Measurements from ENCODE around the gene VPS13D. TPM values are rescaled to one million over a fixed set of nuclear protein-coding genes. Genes with fewer than 3 reads are reported as not detected.

Gene VPS13D
- total RNA-seq, 1 donor: 52.4 TPM

DNA sequence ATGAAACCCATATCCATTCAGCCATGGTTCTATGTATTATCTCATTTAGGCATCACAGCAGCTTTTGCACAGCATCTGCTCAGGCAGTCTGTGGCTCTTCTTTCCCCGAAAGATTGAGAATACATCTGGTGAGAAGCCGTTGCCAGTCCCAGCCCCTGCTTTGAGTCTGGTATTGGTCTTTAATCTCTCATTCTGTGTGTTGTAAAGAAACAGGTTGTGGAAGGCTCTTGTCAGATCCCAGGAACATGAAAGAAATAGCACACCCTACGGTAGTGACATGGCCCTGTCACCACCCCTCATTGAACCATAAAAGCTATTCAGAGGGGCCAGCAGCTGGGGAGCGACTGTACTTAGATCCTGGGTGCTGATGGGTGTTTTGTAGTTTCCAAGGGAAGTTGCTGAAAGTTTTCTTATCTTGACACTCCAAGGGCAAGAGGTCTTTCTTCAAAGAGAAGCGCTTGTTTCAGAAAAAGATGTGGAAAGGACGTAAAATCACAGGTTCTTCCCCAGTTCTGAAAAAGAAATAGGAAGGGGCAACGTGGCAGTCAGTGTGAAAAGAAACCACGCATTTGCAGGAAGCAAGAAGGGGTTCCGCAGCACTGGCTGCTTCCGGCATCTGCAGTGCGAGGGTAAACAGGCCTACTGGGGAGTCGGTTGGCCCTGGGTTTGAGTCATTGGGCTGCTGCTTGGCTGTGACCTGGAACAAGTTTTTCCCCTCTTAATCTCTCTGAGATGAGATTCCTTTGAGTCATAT, 243.1 kb downstream of the VPS13D start:
- no peaks in the 10 kb centered on the region for H3K27me3 ChIP-seq (ENCODE audit: insufficient read depth, low read length)
- H3K4me3 ChIP-seq (ENCODE audit: low read length): no peak overlapping the region
- H3K4me1 ChIP-seq (ENCODE audit: insufficient read depth, low read length): peaks cover 54% of the 10 kb centered on the region
- H3K9me3 ChIP-seq (ENCODE audit: low read depth, low read length): no peaks in the 10 kb centered on the region

DNA sequence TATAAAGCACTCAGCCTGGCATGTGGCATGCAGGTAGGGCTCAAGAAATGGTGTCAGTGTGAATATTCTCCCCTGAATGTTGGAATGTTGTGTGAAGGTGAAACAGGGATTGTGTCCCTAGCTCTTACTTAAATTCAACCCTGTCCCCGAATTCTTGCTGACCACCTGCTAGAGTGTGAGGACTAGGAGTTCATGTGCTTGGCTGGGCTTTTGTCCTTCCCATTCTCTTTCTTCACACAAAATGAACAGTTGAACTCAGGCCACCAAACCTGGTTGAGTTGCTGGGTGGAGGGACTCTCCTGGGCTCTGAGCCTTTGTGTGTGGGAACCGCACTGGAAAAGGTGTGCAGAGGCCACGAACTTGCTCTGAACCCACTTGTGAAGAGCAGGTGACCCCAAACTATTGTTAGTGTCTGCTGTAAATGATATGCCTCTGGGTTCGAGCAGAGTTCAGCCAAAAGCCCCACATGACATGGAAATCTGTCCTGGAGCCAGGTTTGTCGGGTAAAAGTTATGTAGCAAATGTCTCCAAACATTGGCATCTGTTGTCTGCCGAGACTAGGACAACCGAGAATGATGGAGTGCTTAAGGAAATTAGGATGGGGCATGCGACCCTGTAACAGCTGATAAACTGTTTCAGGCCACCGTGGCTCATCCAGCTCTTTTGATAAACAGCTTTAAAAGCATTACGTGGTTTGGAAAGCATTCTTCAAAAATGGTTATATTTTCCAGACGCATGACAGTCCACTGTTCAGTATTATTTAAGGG, 243.9 kb downstream of the VPS13D start:
- Histone ChIP-seq H3K4me3 (ENCODE audit: low read length) (no peak overlapping the region), H3K4me1 (ENCODE audit: insufficient read depth, low read length) (peaks cover 62% of the 10 kb centered on the region), H3K9me3 (ENCODE audit: low read depth, low read length) (no peaks in the 10 kb centered on the region), H3K27me3 (ENCODE audit: insufficient read depth, low read length) (no peaks in the 10 kb centered on the region)

DNA sequence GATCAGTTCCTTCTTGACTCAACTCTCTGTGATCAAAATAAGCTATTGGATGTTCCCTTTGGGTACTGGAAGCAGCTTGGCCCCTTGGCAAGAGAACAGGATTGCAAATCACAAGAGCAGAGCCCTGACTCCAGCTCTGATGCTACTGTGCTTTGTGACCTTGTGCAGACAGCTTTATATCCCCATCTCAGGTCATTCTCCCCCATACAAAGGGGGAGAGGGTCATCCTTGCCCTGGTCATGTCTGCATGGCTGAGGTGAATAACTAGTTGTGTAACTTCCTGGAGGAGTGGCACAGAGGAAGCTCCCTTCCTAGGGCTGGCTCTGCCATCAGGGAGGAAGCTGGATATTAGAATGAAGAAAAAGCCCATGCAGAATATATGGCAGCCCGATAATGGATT, 245.3 kb downstream of the VPS13D start:
- Histone ChIP-seq H3K4me3 (ENCODE audit: low read length) (no peak overlapping the region), H3K27me3 (ENCODE audit: insufficient read depth, low read length) (no peaks in the 10 kb centered on the region), H3K4me1 (ENCODE audit: insufficient read depth, low read length) (peaks cover 75% of the 10 kb centered on the region), H3K9me3 (ENCODE audit: low read depth, low read length) (no peaks in the 10 kb centered on the region)

DNA sequence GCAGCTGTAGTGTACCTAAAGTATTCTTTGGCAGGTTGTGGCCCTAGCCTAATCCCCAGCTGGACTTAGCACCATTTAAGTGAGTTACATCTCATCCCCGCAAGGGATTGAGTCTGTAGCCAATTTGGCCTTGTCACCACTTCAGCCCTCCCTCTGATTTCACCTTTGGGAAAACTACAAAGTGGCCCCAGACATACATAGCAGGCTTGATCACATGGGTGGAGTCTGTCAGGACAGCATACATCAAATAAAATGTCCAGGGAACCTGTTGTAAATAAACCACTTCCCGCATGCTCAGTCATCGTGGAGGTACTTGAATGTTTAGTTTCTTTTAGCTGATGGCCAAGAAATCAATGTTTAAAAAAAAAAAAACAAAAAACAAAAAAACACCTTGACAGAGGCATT, 245.7 kb downstream of the VPS13D start:
- Histone ChIP-seq H3K9me3 (ENCODE audit: low read depth, low read length) (no peaks in the 10 kb centered on the region), H3K4me1 (ENCODE audit: insufficient read depth, low read length) (peaks cover 80% of the 10 kb centered on the region), H3K27me3 (ENCODE audit: insufficient read depth, low read length) (no peaks in the 10 kb centered on the region), H3K4me3 (ENCODE audit: low read length) (no peak overlapping the region)

DNA sequence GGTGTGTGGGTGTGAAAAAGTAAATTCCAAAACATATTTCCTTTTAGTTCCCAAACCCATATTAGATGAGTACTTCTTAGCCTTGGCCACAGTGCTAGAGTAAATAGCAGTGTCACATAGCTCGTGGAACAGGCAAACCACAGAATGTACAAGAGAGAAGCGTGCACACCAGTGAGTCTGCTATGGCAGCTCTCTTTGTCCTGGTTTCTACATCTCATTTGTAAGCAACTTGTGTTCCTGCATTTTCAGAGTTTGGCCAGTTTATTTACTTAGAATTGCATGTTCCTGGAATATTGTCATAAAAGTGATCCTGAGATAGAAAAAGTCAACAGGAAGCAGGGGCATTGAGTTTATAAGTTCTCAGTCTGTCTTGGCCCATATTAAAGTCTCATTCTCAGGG, 246.1 kb downstream of the VPS13D start:
- Histone ChIP-seq H3K9me3 (ENCODE audit: low read depth, low read length) (no peaks in the 10 kb centered on the region), H3K4me1 (ENCODE audit: insufficient read depth, low read length) (peaks cover 84% of the 10 kb centered on the region), H3K4me3 (ENCODE audit: low read length) (no peak overlapping the region), H3K27me3 (ENCODE audit: insufficient read depth, low read length) (no peaks in the 10 kb centered on the region)

DNA sequence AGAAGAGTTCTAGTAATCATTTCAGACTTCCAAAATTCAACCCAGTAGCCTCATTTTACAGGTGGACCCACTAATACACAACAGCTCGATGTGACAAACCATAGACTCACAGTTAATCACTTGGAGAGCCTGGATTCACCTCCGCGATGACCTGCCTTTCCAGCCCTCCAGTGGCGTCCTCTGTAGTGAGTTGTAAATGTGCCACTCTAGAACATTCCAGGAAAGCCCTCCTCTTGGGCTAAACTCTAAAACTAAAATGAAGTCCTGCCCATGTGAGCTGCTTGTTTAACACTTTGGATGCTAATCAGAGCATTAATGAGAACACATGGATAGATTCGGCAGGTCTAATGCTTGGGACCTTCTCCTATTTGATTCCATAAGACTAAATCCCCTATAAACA, 247.5 kb downstream of the VPS13D start:
- H3K9me3 ChIP-seq (ENCODE audit: low read depth, low read length): no peaks in the 10 kb centered on the region
- no peak overlapping the region for H3K4me3 ChIP-seq (ENCODE audit: low read length)
- peaks cover 91% of the 10 kb centered on the region for H3K4me1 ChIP-seq (ENCODE audit: insufficient read depth, low read length)
- no peaks in the 10 kb centered on the region for H3K27me3 ChIP-seq (ENCODE audit: insufficient read depth, low read length)

DNA sequence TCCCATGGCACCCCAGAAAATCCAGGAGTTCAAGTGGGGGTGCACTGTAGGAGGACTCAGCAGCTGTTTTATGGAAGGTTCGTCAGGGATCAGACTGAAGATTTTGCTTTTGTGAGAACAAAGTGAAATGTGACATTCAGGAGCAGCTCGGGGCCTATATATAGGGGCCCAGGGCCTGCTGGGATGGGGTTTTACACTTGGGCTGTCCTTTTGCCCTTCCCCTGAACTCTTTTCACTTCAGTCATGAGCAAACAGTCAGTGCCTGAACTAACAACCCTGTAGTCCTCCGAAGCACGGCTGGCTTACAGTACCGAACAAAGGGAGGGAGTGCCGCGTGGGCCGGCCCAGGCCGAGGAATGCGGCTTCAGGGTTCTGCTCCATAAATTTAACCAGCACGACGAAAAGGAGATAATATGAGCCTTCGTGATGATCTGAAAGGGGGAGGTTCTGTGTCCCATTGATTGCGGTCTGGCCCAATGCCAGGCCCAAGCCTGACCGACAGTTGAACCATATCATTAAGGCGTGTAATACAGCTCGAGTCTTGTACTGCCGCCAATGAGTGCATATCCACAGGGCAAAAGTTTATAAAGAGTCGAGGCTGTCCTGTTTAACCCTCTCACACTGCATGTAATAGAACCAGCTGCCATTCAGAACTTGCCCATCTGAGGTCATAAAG, 248.2 kb downstream of the VPS13D start:
- Histone ChIP-seq H3K4me1 (ENCODE audit: insufficient read depth, low read length) (peaks cover 83% of the 10 kb centered on the region), H3K4me3 (ENCODE audit: low read length) (no peak overlapping the region)

DNA sequence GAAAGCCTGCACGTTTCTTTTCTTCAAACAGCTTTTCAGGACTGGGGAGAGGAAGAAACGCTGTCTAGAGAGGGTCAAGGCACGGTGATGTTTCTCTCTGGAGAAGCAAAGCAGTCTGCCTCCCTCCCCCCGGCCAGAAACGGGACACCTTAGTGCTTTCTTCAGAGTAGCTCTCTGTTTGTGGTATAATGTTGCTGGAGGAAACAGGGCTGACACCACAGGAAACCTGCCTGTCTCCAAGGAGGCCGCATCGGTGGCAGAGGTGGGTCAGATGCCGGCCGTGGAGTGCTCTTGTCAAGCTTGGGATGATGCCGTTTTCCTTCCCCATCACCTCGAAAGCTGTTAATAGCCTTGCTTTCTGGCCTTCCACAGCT, 248.8 kb downstream of the VPS13D start:
- no peaks in the 10 kb centered on the region for H3K27me3 ChIP-seq (ENCODE audit: insufficient read depth, low read length)
- H3K4me3 ChIP-seq (ENCODE audit: low read length): no peak overlapping the region
- H3K9me3 ChIP-seq (ENCODE audit: low read depth, low read length): no peaks in the 10 kb centered on the region
- peaks cover 78% of the 10 kb centered on the region for H3K4me1 ChIP-seq (ENCODE audit: insufficient read depth, low read length)

More for the DNA sequence above, 248.2 kb downstream of the VPS13D start:
- Histone ChIP-seq H3K27me3 (ENCODE audit: insufficient read depth, low read length) (no peaks in the 10 kb centered on the region), H3K9me3 (ENCODE audit: low read depth, low read length) (no peaks in the 10 kb centered on the region)

DNA sequence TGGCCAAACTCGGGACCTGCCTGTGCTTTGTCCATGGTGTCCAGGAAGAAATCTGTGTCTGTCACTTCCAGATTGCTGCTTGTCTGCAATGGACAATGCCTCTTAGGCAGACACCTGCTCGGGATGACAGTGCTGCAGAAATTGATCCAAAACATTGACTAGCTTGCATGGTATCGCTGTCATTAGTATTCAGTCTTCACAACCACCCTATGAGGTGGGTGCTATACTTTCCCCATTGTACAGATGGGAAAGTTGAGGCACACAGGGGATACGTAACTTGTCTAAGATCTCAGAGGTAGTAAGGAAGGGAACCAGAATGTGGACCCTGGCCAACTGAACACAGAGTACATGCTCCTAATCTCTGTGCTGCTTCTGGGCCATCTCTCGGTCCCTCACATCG, 249.5 kb downstream of the VPS13D start:
- Histone ChIP-seq H3K4me1 (ENCODE audit: insufficient read depth, low read length) (peaks cover 71% of the 10 kb centered on the region), H3K4me3 (ENCODE audit: low read length) (no peak overlapping the region), H3K27me3 (ENCODE audit: insufficient read depth, low read length) (no peaks in the 10 kb centered on the region), H3K9me3 (ENCODE audit: low read depth, low read length) (no peaks in the 10 kb centered on the region)

DNA sequence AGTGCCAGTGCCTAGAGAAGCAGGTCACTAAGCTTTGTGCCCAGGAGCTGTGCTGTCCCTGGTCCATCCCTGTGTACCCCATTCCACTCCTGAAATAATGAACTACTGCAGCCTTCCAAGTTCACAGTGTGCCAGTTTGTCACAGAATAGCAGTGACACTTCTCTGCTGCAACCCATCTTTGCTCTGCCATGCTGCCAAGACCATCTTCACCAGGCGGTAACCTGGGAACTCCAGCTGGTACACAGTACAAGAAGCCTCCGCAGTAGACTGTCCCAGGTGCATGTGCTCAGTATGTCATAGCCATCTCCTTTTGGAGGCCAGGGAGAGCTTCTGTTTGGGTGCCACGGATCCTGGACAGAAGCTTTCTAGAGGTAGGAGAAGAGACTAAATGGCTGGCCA, 250.2 kb downstream of the VPS13D start:
- Histone ChIP-seq H3K9me3 (ENCODE audit: low read depth, low read length) (no peaks in the 10 kb centered on the region), H3K4me3 (ENCODE audit: low read length) (no peak overlapping the region), H3K4me1 (ENCODE audit: insufficient read depth, low read length) (peaks cover 64% of the 10 kb centered on the region), H3K27me3 (ENCODE audit: insufficient read depth, low read length) (no peaks in the 10 kb centered on the region)

DNA sequence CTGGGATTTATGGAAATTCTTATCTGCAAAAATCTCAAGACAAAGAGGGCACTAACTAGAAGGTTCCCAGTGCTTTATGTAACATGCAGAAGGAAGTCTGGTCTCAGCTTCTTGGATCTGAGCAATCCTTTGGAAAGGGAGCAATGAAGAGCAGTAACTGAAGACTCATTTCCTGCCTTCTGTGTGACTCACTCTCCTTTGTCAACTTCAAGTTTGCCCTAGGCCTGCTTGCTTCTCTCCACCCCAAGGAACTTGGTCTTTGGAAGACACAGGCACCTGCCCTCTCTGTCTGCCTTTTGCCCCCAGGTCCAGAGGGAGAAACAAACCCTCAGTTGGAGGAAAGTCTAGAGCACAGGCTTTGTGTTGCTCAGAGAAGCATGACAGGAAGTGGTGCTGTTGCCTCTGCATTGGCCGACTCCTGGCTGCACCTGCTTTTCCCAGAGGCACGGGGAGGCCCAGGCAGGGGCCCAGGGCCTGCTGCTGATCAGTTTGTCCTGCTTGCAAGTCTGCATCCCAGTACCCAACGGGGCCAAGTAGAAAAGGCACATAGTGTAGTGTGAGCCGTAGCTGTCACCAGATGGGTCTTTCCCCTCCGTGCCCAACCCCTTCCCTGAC, 251.0 kb downstream of the VPS13D start:
- peaks cover 56% of the 10 kb centered on the region for H3K4me1 ChIP-seq (ENCODE audit: insufficient read depth, low read length)

DNA sequence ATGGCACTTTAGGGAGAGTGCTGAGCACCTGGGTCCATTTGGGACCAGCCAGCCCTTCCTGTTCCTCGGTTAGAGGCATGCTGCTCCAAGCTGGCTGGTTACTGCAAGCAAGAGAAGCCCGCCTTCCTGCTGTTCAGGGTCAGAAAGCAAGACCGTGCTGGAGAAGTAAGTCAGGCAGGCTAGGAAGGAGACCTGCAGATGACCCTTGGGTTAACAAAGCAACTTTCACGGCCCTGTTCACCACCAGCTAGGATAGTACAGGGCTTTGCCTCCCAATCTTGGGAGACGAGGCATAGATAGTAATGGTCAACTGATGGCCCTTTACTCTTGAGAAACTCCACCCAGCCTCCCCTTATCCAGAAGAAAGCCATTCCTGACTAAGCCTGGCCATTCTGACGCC, 252.1 kb downstream of the VPS13D start:
- H3K4me3 ChIP-seq (ENCODE audit: low read length): no peak overlapping the region
- H3K4me1 ChIP-seq (ENCODE audit: insufficient read depth, low read length): peaks cover 51% of the 10 kb centered on the region
- no peaks in the 10 kb centered on the region for H3K27me3 ChIP-seq (ENCODE audit: insufficient read depth, low read length)
- H3K9me3 ChIP-seq (ENCODE audit: low read depth, low read length): no peaks in the 10 kb centered on the region

More for the DNA sequence above, 251.0 kb downstream of the VPS13D start:
- no peak overlapping the region for H3K4me3 ChIP-seq (ENCODE audit: low read length)
- no peaks in the 10 kb centered on the region for H3K9me3 ChIP-seq (ENCODE audit: low read depth, low read length)
- H3K27me3 ChIP-seq (ENCODE audit: insufficient read depth, low read length): no peaks in the 10 kb centered on the region

DNA sequence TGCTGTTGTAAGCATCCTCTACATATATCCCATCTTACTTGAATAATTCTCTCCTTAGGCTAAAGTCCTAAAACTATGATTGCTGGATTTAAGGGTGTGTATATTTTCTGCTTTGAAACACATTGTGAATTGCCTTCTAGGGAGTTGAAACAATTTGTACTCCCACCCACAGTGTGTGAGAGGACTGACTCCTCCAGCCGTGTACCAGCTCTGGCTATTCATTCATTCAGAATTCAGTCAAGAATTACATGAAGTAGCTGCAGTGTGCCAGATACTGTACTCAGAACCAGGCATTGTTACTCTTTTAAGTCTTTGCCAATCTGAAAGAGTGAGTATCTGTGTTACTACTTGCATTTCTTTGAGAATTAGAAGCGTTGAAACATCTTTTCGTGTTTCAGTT, 253.2 kb downstream of the VPS13D start:
- no peaks in the 10 kb centered on the region for H3K27me3 ChIP-seq (ENCODE audit: insufficient read depth, low read length)
- H3K4me3 ChIP-seq (ENCODE audit: low read length): no peak overlapping the region
- no peaks in the 10 kb centered on the region for H3K9me3 ChIP-seq (ENCODE audit: low read depth, low read length)
- peaks cover 41% of the 10 kb centered on the region for H3K4me1 ChIP-seq (ENCODE audit: insufficient read depth, low read length)

DNA sequence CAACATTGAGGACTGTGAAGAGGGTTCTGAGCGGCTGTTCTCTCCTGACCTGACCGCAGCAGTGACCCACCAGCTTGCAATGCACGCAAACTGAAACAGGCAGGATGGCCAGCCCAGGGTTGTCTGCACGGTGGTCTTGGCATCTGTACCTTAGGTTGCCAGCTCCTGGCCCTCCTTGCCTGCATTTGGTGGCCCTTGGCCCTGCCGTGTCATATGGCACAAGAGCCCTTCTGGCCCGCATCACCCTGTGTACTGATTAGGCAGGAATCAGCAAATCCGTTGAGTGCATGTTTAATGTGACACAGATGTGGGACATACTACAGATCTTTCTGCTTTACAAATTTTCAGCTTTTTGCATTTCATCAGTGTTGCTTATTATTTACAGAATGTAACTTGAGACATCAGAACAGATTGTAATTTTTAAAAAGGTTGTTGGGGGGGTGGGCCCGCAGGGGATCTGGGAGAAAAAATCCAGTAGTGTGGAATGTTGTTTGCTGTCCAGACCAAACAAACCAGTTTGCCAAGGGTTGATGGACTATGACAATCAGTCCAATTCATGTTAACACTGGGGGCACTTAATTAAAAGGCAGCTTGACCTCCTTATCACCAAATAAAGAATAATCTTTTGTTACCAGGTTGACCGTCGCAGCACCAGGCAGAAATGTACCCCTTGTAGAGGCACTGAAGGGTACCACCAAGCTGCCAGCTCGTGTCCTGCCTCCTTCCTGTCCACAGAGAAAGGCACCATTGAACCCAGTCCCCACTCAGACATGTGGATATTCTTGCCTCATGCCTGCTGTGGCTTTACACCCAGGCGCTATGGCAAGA, 255.6 kb downstream of the VPS13D start:
- H3K27me3 ChIP-seq (ENCODE audit: insufficient read depth, low read length): no peaks in the 10 kb centered on the region
- H3K4me3 ChIP-seq (ENCODE audit: low read length): no peak overlapping the region
- H3K4me1 ChIP-seq (ENCODE audit: insufficient read depth, low read length): peaks cover 16% of the 10 kb centered on the region
- H3K9me3 ChIP-seq (ENCODE audit: low read depth, low read length): no peaks in the 10 kb centered on the region

Data from mononuclear cell (primary cell).